Measurements from ENCODE around the gene CBX2. TPM values are rescaled to one million over a fixed set of nuclear protein-coding genes. Genes with fewer than 3 reads are reported as not detected.

CBX2 gene
- polyA plus RNA-seq, 1 of the 3 experiments (the other 2 are of a cell fraction), result 22.4 TPM

DNA sequence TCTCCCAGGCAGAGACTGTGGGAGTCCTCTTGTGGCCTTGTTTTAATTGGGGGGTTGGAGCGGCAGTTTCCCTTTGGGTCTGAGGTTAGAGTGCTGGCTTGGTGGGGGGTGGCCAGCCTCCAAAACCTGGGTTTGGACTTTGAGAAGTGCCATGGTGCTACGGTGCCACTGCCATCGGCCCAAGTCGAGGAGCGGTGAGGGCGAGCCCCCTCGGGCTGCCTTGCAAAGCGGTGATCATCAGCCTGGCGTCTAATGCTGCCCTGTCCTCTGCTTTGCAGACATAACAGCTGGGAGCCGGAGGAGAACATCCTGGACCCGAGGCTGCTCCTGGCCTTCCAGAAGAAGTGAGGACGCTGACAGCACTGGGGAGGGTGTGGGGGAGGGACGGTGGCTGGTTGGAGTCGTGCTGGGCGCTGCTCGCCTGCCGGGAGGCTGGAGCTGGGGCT lies 1.2 kb downstream of the CBX2 start:
- Histone ChIP-seq H3K79me2 (ENCODE audit: insufficient read depth) (peaks cover 36% of the 10 kb centered on the region), H3K4me3 (ENCODE audit: low read depth in 2 of 2, low read length in 1 of 2) (peak overlapping the region; percentile 84 to 93), H3K27me3 (ENCODE audit: insufficient read depth) (peaks cover 12% of the 10 kb centered on the region), H3K4me1 (ENCODE audit: control insufficient read depth in 1 of 2, insufficient read depth in 2 of 2, low read depth in 1 of 2, low read length in 1 of 2) (peaks cover 0 to 20% of the 10 kb centered on the region in 2 experiments; a peak in 3 of 4 replicates), H3K9ac (peak overlapping the region; percentile 79), H3K4me2 (peak overlapping the region; percentile 94), H3K9me2 (no peaks in the 10 kb centered on the region), H2AFZ (ENCODE audit: low read depth) (peak overlapping the region; percentile 72; the same call in 1 of the 2 replicates), H3F3A (replicated peaks; ENCODE audit: insufficient read depth) (peaks cover 11% of the 10 kb centered on the region), H3K9me3 (no peaks in the 10 kb centered on the region), H3K36me3 (replicated peaks in 1 of 2; ENCODE audit: control insufficient read depth in 1 of 2, insufficient read depth in 2 of 2, low read length in 1 of 2) (peaks cover 8 to 42% of the 10 kb centered on the region in 2 experiments), H3K27ac (ENCODE audit: low read depth in 2 of 2, low read length in 1 of 2) (peak overlapping the region in 1 of 2 experiments; percentile 83; a peak in 2 of 4 replicates), H4K20me1 (ENCODE audit: insufficient read depth) (peaks cover 20% of the 10 kb centered on the region; the same call in 1 of the 2 replicates)
- DNase-seq, result peak; percentile 73
- WGBS (ENCODE audit: low lambda C conversion rate), result 25% methylated on average over 10 of the region's 17 CpGs
- CTCF ChIA-PET, result interaction anchor here (1.0 to 6.6 kb wide), 14 partner anchors 8 to 229 kb away, joined by 3 to 82 read pairs (median 8); partner anchors contain the start of genes CBX4 and CBX8
- no peak for TF ChIP-seq FOXM1 (IDR thresholded peaks at IDR 0.05; ENCODE audit: low read depth)
- 0 out of 2 replicates have a peak, but pooled peaks have one; percentile 0 for TF ChIP-seq NRF1 (IDR thresholded peaks at IDR 0.05; ENCODE audit: low read depth, low read length)
- no peak for TF ChIP-seq FOSL2 (IDR thresholded peaks at IDR 0.05; ENCODE audit: borderline replicate concordance, low read depth)
- no peak for TF ChIP-seq RXRA (IDR thresholded peaks at IDR 0.05; ENCODE audit: borderline replicate concordance, low read depth)
- TF ChIP-seq USF2 (IDR thresholded peaks at IDR 0.05; ENCODE audit: borderline replicate concordance, low read depth, low read length), result no peak
- TF ChIP-seq, protein P1, sequence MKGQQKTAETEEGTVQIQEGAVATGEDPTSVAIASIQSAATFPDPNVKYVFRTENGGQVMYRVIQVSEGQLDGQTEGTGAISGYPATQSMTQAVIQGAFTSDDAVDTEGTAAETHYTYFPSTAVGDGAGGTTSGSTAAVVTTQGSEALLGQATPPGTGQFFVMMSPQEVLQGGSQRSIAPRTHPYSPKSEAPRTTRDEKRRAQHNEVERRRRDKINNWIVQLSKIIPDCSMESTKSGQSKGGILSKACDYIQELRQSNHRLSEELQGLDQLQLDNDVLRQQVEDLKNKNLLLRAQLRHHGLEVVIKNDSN (IDR thresholded peaks at IDR 0.05; ENCODE audit: borderline replicate concordance, low read depth), result no peak
- no peak for TF ChIP-seq RFX5 (IDR thresholded peaks at IDR 0.05; ENCODE audit: low read length)
- TF ChIP-seq JUND (IDR thresholded peaks at IDR 0.05), result no peak
- peak; percentile 1; the same call in 1 of the 2 replicates for TF ChIP-seq NFIC (IDR thresholded peaks at IDR 0.05; ENCODE audit: borderline replicate concordance)
- POLR2A ChIA-PET, result interaction anchor here (0.6 to 2.1 kb wide), 9 partner anchors 8 to 61 kb away, joined by 3 to 10 read pairs (median 6); partner anchors contain the start of genes CBX4 and CBX8

DNA sequence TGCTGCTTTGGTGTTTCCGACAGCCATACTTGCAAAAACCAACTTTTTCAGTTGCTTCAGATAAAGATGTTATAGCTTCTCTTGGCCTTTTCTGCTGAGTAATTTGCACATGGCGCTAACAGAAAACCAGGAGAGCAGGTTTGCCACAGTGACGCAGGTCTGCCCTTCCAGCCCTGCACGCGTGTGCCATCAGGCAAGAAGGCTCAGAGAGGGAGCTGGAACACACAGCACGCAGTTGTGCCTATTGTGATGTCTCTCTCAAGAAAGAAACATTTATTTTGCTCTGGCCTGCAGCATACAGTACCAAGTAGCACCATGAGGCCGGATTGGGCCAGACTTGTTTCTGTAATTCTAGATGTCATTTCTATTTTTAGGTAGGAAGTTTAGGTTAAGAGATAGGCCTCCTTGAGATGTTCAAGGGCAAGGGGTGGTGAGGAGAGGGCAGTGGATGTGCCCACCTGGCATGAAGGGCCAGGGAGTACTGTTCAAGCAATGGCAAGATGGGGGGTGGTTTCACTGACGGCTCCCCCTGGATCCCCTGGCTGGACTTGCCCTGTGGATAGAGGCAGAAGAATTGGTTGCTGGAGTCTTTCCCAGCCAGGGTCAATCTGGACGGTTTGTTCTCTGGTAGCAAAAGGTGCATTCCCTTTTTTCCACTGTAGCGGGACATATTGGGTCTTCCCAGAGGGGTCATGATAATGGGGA lies 1.9 kb downstream of the CBX2 start:
- WGBS (ENCODE audit: low lambda C conversion rate), result 92% methylated on average over 10 of the region's 10 CpGs
- CTCF ChIA-PET, result interaction anchor here (1.1 to 6.6 kb wide), 11 partner anchors 12 to 615 kb away, joined by 3 to 82 read pairs (median 7); partner anchors contain the start of genes CBX4 and CBX8
- no peak for TF ChIP-seq POLR2AphosphoS5 (IDR thresholded peaks at IDR 0.05; ENCODE audit: low read depth, low read length)
- TF ChIP-seq, protein P2, sequence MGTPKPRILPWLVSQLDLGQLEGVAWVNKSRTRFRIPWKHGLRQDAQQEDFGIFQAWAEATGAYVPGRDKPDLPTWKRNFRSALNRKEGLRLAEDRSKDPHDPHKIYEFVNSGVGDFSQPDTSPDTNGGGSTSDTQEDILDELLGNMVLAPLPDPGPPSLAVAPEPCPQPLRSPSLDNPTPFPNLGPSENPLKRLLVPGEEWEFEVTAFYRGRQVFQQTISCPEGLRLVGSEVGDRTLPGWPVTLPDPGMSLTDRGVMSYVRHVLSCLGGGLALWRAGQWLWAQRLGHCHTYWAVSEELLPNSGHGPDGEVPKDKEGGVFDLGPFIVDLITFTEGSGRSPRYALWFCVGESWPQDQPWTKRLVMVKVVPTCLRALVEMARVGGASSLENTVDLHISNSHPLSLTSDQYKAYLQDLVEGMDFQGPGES (IDR thresholded peaks at IDR 0.05; ENCODE audit: low read depth, low read length), result no peak
- TF ChIP-seq RXRA (IDR thresholded peaks at IDR 0.05; ENCODE audit: borderline replicate concordance, low read depth), result no peak
- TF ChIP-seq MXI1 (IDR thresholded peaks at IDR 0.05; ENCODE audit: low read depth, low read length), result no peak
- no peak for TF ChIP-seq CTCF (IDR thresholded peaks at IDR 0.05)
- TF ChIP-seq MAX (IDR thresholded peaks at IDR 0.05; ENCODE audit: low read depth), result no peak
- no peak for TF ChIP-seq ELF1 (IDR thresholded peaks at IDR 0.05)
- no peak for TF ChIP-seq EZH2phosphoT487 (IDR thresholded peaks at IDR 0.05; ENCODE audit: borderline replicate concordance, low read depth)
- TF ChIP-seq MEF2A (IDR thresholded peaks at IDR 0.05; ENCODE audit: borderline replicate concordance, low read depth), result no peak
- TF ChIP-seq JUND (IDR thresholded peaks at IDR 0.05), result no peak
- no peak for TF ChIP-seq RFX5 (IDR thresholded peaks at IDR 0.05; ENCODE audit: low read length)

More for the DNA sequence above, 1.9 kb downstream of the CBX2 start:
- H3K4me1 ChIP-seq (ENCODE audit: control insufficient read depth in 1 of 2, insufficient read depth in 2 of 2, low read depth in 1 of 2, low read length in 1 of 2), result peaks cover 0 to 20% of the 10 kb centered on the region in 2 experiments; a peak in 3 of 4 replicates
- no peak overlapping the region for H3K27ac ChIP-seq (ENCODE audit: low read depth in 2 of 2, low read length in 1 of 2)
- peaks cover 11% of the 10 kb centered on the region for H3F3A ChIP-seq (replicated peaks; ENCODE audit: insufficient read depth)
- H3K9ac ChIP-seq, result no peak overlapping the region; the same call in 1 of the 2 replicates
- H4K20me1 ChIP-seq (ENCODE audit: insufficient read depth), result peaks cover 27% of the 10 kb centered on the region; the same call in 1 of the 2 replicates
- peaks cover 10% of the 10 kb centered on the region; the same call in 1 of the 2 replicates for H3K27me3 ChIP-seq (ENCODE audit: insufficient read depth)
- peak overlapping the region; percentile 94 for H3K4me2 ChIP-seq
- no peaks in the 10 kb centered on the region for H3K9me3 ChIP-seq
- H3K9me2 ChIP-seq, result no peaks in the 10 kb centered on the region
- H3K79me2 ChIP-seq (ENCODE audit: insufficient read depth), result peaks cover 36% of the 10 kb centered on the region
- H3K36me3 ChIP-seq (replicated peaks in 1 of 2; ENCODE audit: control insufficient read depth in 1 of 2, insufficient read depth in 2 of 2, low read length in 1 of 2), result peaks cover 8 to 49% of the 10 kb centered on the region in 2 experiments
- no peak overlapping the region for H2AFZ ChIP-seq (ENCODE audit: low read depth)
- POLR2A ChIA-PET, result interaction anchor here (0.6 to 2.1 kb wide), 8 partner anchors 7 to 60 kb away, joined by 3 to 9 read pairs (median 6); partner anchors contain the start of gene CBX4
- DNase-seq, result no peak
- peak overlapping the region; percentile 84 to 93; a peak in 3 of 4 replicates for H3K4me3 ChIP-seq (ENCODE audit: low read depth in 2 of 2, low read length in 1 of 2)

Measured in SK-N-SH (cell line).